Stimulated activated CD4-positive, alpha-beta T cell treated with anti-CD3 and anti-CD28 coated beads, TNF-alpha, amount 100 ng/mL, for 1 hour (primary cell): ENCODE data around the gene UBXN6.

ENCODE experiments used
- DNase-seq, 3 donors: peaks; one replicate each; pipeline ENCODE4 v3.0.0-alpha.2; 2020; ENCODE audit warnings: low read depth in 3 of 3, low spot score in 1 of 3

The UBXN6 gene

DNA sequence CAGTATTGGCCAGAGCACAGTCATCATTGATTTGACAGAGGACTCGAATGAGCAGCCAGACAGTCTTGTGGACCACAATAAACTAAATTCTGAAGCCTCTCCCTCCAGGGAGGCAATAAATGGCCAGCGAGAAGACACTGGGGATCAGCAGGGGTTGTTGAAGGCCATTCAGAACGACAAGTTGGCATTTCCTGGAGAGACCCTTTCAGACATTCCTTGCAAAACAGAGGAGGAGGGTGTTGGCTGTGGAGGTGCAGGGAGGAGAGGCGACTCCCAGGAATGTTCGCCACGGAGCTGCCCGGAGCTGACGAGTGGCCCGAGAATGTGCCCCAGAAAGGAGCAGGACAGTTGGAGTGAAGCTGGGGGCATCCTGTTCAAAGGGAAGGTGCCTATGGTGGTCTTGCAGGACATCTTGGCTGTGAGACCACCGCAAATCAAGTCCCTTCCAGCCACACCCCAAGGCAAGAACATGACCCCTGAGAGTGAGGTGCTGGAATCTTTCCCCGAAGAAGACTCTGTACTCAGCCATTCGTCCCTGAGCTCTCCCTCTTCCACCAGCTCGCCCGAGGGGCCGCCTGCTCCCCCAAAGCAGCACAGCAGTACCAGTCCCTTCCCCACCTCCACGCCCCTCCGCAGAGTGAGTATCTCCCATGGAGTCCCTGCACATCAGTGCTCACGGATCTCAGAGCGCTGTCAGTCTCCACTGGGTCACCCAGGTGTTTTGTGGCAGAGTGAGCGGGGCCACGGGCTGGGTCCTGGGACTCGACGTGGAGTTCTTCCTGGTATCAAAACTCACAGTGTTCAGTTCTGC is 48.3 kb downstream of the UBXN6 start:
- DNase-seq: no peak

DNA sequence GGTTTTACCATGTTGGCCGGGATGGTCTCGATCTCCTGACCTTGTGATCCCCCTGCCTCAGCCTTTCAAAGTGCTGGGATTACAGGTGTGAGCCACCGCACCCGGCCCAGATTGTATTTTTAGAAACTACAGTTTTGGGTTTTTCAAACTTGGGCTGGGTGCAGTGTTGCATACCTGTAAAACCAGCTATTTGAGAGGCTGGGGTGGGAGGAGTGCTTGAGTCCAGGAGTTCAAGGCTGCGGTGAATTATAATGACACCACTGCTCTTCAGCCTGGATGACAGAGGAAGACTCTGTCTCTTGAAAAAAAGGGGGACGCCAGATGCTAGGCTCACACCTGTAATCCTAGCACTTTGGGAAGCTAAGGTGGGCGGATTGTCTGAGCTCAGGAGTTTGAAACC is 51.0 kb downstream of the UBXN6 start:
- DNase-seq: no peak

DNA sequence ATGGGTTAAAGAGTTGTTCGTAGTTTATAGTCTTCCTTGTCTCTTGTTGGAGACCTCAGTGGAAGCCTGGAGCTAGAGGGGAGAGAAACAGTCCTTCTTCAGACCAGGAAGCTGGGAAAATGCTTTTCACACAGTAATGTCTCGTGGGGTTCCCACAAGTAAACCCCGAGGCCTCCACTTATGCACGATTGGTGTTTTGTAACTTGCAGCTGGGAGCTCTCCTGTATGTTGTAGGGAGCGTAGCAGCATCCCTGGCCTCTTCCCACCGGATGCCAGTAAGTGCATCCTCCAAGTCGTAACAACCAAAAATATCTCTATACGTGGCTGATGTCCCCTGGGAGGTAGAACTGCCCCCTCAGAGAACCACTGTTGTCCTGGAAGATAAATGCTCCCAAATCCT is 51.6 kb downstream of the UBXN6 start:
- no peak for DNase-seq

DNA sequence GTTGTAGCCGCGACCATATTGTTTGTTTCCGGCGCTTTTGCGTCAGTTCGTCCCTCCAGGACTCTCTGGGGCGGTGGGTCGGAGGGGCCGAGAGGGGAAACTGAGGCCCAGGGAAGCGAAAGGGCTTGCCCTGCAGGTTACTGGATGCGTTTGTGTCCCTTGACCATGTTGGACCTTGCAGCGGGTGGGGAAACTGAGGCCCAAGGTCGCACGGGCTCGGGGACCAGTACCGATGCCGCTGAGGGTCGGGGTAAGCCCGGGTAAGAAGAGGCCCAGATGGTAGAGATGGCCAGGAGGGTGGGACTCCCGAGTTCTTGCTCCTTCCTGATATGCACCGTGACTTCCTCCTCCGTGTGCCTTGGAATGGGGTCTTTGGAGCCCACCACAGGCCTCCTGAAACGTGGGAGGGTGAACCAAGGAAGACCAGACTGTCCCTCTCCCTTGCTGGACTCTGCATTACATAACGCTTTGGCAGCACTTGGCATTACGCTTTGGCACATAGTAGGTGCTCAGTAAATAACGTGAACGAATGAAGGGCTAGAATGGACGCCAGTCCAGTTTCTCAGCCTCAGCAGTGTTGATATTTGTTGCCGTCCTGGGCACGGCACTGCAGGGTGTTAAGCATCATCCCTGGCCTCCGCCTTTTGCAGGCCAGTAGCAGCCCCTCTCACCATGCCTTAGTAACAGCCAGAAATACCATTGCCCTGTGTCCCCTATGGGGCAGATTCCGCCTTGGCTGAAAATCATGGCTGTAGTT is 54.4 kb downstream of the UBXN6 start:
- no peak for DNase-seq

DNA sequence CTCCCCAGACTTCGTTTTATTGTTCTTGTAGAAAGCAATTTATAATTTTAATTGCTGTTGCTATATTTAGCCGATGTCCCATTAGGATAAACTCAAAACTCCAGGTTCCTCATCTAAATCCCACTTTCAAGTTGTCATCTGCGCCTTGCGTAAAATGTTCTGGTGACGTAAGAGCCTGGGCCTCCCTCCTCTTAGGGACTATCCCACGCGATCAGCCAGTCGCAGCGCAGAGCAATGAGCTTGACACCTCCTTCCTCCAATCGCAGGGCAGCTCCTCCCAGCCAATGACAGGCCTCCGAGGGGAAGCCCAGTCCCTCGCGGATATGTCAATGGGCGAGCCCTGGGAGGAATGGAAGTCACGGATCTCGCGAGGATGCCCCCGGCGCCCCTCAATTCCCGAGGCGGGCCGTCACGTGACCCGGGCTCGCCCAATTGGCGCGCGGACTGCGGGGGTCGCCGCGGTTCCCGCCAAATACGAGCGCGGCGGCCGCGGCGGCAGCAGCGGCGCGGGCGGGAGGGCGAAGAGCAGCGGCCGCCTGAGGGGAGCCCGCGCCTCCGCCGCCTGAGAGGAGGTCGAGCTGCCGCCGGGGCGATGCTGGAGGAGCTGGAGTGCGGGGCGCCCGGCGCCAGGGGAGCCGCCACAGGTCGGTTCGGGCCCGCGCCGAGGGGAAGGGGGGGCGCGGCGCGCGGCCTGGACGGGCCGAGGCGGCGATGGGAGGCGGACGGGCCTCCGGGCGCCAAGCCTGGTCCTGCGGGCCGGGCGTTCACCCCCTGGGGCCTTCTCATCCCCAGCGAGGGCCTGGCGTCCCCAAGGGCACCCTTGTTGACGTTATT is 55.2 kb downstream of the UBXN6 start, which contains the start of gene CHAF1A:
CHAF1A (plus strand) TSS at position 470 of the 834 bp plus-strand sequence; CDS start at position 593, 123 bp downstream.
- peak; percentile 95 to 99 (median 97) for DNase-seq

DNA sequence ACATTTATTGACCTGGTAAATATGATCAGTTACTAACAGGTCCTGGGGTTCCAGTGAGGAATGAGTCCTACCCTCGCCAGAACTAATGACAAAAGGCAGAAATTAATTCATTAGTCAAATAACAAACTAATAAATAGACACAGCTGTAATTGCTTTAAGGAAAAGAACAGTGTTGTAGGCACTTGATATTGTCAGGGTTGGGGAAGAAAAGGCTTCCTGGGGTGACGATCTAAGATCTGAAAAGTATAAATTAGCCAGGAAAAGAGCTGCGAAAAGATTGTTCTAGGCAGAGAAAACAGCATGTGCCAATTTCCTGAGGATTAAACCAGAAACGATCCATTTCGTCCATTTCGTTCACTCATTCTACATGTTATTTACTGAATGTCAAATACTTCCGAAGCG is 55.8 kb downstream of the UBXN6 start:
- no peak for DNase-seq

DNA sequence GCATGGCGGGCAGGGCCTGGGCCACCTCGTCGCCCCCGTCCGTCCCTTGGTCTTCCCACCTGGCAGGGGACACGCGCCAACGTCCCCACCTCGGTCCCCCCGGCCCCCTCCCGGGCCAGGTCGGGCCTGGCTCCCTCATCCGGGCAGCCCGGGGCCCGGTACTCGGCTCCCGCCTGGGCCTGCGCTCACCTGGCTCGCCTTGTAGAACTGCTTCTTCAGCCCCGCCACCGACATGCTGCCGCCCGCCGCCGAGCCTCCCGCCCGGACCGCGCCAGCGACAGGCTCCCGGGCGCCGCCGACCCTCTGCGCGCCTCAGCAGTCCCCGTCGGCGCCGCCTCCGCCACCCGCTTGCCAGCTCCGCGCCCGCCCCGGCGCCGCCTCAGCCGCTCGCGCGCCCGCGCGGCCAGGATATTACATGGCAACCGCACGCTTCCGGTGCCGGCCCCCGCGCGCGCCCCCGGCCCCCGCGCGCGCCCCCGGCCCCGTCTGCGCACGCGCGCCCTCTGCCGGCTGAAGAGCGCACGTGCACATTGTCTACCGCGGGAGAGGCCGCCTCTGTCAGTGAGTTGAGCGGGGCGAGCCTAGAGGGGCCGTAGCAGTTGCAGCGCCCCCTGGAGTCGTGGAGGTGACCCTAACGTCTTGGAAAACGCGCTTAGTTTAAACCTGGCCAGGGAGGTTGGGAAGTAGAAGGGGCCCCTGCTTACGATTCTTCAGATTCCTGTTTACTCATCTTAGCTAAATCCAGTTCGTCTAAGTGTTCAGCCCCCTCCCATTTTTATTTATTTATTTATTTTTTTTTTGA is 57.3 kb downstream of the UBXN6 start, which contains the start of gene SH3GL1:
SH3GL1 (minus strand) TSS at position 413 of the 802 bp plus-strand sequence; CDS start at position 234, 179 bp downstream.
- peak; percentile 84 to 94 (median 93) for DNase-seq

DNA sequence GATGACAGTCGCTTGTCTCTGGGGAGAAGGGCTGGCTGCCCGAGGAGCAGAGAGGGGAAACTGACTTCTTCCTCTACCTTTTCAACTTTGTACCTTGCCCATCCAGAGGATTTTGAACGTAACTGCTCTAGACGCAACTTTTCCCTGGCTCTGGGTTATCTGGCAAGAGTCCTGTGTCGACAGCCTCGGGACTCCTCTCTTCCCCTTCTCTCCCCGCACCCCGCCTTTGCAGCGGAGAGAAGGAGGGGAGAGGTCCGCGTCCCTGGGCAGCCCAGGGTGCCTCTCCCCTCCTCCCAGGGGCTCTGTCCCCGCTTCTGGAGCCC is 57.8 kb downstream of the UBXN6 start:
- DNase-seq: no peak

DNA sequence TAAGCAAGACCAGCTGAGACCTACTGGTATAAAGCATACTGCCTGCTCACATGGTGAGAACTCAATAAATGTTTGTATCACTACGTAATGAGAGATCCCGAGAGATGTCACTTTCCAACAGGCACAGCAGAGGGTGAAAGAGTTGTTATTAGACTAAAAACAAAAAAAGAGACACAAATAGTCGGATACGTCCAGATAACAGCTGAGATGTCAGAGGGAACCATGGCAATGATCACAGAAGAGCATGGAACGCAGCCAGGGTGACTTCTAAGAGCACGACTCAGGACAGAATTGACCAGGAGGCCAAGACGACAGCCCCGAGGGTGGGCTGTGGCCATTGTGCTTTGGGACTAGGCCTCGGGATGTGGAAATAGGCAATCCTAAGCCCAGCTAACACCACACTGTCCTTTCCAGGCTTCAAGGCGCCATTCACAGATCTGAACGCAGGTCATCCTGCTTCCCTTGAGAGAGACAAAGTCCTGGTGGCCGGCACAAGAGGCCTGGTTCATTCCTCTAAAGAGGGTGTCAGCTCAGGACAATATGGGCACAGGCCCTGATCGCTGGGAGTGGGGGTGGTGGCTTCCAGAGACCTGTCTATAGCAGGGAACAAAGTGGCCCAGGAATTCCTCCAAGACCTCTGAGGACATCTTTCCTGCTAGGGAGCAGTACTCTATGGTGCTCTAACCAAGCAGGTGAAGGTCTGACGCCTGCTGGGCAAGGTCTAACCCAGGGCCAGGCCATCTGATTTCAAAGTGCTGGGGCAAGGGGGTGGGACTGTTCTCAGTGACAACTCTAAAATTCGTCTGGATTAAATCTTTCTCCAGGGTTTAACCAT is 60.4 kb downstream of the UBXN6 start:
- DNase-seq: no peak
